Gastroesophageal sphincter (tissue), 3 donors: ENCODE results near the gene DLX4.
A peak's percentile ranks its signal among the peaks of the same experiment; 100 is the strongest.

Experiments
- CTCF ChIP-seq, 4 experiments: fragments of 200-600 bp in 2 of 4; fragments of 450-650 bp in 2 of 4; sonication (generic) in 1 of 4; IDR thresholded peaks; one replicate each; pipeline ENCODE4 v1.5.1; 2017 to 2019; ENCODE audit warnings: antibody characterized with exemption in 4 of 4, mild to moderate bottlenecking in 2 of 4, moderate library complexity in 2 of 4
- EP300 ChIP-seq: sonication (generic); formaldehyde crosslinking; IDR thresholded peaks from one replicate; pipeline ENCODE4 v1.6.1; 2017; ENCODE audit warnings: antibody characterized with exemption, mild to moderate bottlenecking
- POLR2A ChIP-seq, 2 donors: fragments of 450-650 bp; IDR thresholded peaks; one replicate each; pipeline ENCODE4 v1.6.1; 2017; ENCODE audit warnings: antibody characterized with exemption in 2 of 2, mild to moderate bottlenecking in 2 of 2, moderate library complexity in 1 of 2
- POLR2AphosphoS5 ChIP-seq: sonication (generic); formaldehyde crosslinking; IDR thresholded peaks from one replicate; pipeline ENCODE4 v1.6.1; 2017; ENCODE audit warnings: antibody characterized with exemption

- TF ChIP-seq POLR2AphosphoS5 (no peak), POLR2A (IDR thresholded peaks at IDR 0.05) (no peak), CTCF (IDR thresholded peaks at IDR 0.05) (peak in 3 of 4 experiments; percentile 46 to 76 (median 56)), EP300 (no peak)
Measured at GRCh38 chr17:49952209-49952911, 16.6 kb upstream of the DLX4 start.
